HG03565 (cell line): ENCODE data around the gene CNST.
"Not testable (repeated sequence)": the region's sequence is repeated elsewhere in the genome, so short reads cannot be mapped to it uniquely, and the experiment has no call there.

Experiments used
- ATAC-seq: cut with Tn5 transposase; IDR thresholded peaks from one replicate; pipeline ENCODE4 v1.9.1; 2021; ENCODE audit warnings: mild to moderate bottlenecking, moderate library complexity; ENCODE audit not compliant: unreplicated experiment

Gene CNST

GRCh38 chr1:246669659-246670058 lies 103.4 kb downstream of the CNST start:
- ATAC-seq: no peak

DNA sequence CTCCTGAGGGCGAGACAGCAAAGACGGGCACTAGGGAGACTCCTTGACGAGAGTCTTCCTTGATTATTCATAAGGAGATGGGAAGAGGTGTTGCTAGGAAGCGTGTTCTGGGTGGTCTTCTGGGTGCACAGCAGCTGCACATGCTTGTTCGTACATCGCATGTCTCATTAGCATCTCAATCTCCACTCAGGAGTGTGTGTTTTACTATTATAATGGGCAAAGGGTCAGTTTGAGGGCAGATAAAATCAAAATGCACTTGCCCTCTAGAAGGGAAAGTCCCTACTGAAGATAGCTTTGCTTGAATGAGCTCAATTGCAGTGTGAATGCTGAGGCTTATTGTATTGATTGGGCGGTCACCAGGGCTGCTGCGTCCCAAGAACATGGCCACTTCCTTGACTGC lies 107.8 kb downstream of the CNST start:
- ATAC-seq: no peak

GRCh38 chr1:246677842-246678241 lies 111.6 kb downstream of the CNST start:
- no peak for ATAC-seq

- no peak for ATAC-seq
Measured at GRCh38 chr1:246678816-246679793, 112.8 kb downstream of the CNST start.

- ATAC-seq: no peak
Measured at GRCh38 chr1:246679794-246680177, 113.5 kb downstream of the CNST start.

DNA sequence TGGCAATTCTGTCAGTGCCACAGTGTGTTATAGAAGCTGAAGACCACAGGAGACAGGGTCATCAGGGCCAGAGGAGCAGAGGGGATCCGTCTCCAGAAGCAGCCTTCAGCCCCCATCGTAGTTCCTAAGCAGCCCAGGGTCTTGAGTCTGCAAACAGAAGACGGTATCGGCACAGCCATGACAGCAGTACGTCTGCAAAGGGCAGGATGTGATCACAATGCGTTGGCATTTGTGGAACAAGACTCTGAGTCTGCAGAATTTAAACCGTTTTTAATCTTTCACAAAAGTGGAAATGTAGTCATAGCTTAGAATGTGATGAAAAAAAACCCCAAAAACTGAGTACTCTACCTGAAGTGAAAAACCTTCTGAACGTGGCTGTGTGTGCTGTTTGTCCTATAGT lies 113.9 kb downstream of the CNST start:
- ATAC-seq: no peak

DNA sequence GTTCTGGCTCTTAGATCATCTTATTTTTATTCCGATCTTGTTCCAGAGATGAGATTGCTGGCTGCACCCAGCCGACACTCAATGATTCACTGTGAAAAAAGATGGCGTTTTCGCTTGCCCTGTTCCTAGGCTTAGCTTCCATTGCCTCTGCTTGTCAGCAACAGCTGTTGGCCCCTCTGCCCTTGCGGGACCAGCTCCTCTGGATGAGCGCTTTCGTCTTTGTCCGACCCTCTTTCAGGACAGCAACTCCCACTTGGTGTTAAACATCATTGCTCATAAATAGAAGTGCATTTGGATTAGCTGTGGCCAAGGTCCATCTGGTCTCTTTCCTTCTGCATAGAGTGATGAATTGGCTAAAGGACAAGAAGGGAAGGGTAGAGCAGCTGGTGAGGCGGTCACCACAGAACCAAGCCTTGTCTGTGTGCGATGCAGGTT lies 114.5 kb downstream of the CNST start:
- ATAC-seq: no peak

DNA sequence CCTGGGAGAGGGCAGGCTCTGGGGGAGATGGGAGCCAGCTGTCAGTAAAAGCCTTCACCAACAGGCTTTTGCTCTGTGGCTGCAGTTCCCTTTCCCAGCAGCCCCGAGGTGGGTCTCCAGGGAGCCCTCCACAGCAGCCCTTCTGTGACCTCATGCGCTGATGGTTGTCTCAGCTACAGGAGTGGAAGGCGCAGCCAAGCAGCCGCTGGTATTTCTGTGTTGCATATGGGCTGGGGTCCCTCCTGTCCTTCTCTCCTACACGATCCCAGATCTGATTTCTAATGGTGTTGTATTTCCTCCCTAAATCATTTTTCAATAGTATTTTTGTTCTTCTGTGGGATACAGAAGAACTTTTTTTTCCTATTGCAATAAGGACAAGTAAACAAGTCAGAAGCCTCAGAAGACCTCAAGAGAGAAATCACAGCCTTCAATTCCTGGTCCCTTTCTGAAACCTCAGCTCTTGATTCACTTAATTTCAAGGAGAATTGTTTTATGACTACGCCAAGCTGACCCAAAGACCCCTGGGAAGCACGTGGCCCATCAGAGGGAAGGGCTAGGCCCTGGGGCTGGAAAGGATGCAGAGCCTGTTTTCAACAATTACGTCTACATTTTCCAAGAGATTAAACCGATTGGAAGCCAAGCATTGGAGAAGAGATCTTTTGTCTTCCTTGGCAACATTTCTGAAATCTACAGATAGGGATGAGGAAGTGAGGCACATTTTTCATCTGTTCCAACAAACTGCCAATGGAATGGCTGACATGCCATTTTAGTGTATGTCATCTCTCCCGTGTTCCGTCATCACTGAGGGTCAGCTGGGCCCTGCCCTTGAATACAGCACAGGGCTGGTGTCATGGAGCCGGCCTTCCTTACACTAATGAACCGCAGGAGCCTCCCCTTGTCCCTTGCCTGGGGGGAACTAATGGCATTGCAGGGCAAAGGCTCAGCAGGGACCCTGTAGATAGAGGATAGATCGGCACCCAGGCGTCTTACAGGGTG lies 115.9 kb downstream of the CNST start:
- no peak for ATAC-seq

- no peak for ATAC-seq
Measured at GRCh38 chr1:246683521-246683920, 117.3 kb downstream of the CNST start.

GRCh38 chr1:246687002-246687401 lies 120.7 kb downstream of the CNST start:
- no peak for ATAC-seq

GRCh38 chr1:246689409-246690008 lies 123.3 kb downstream of the CNST start:
- ATAC-seq: peak; percentile 94

- no peak for ATAC-seq
Measured at GRCh38 chr1:246690100-246690499, 123.8 kb downstream of the CNST start.

- ATAC-seq: no peak
Measured at GRCh38 chr1:246691622-246692495, 125.6 kb downstream of the CNST start.

- not testable (repeated sequence) for ATAC-seq
Measured at GRCh38 chr1:246694213-246694895, 128.1 kb downstream of the CNST start.

DNA sequence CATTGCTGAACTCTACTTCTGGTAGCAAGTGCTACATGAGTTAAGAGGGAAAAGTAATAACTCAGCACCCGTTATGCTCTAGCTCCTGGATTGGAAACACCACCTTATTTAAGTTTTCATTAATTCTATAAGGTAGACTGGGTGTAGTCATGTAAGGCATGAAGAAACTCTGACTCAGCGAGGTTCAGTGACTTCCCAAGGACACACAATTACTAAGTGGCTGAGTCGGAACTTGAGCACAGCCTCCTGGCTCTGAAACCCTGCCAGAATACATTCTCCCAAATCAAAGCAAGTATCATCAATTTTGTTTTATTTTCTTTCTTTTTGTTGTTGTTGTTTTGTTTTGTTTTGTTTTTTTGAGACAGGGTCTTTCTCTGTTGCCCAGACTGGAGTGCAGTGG lies 128.9 kb downstream of the CNST start:
- ATAC-seq: no peak

GRCh38 chr1:246695666-246696065 lies 129.4 kb downstream of the CNST start:
- ATAC-seq: no peak

GRCh38 chr1:246698466-246699094 lies 132.3 kb downstream of the CNST start:
- ATAC-seq: no peak

DNA sequence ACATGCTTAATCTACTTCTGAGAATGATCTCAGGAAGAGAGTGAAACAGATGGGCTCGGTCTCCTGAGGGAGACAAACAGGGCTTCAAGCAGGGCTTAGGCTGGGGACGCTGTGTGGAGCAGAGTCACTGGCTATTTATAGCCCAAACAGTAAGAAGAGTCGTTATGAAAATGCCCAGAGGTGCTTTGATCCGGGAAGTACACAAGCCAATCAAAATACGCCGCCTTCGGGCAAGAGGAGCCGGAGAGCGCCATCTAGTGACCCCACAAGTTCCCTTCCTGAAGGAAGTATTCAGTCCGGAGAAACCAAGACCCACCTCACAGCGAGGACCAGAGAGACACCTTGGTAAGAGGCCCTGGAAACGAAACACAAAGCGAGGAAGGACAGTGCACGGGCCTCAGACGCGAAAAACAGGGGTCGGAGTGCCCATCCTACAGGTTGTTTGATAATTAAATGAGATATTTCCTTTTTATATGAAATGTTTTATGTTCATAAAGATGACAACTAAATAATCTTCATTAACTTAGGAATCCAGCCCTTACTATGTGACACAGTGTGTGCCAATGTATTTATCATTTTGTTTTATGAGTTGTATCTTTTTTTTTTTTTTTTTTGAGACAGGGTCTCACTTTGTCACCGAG lies 133.0 kb downstream of the CNST start:
- peak; percentile 99 for ATAC-seq
